GM12878 (cell line): ENCODE measurements around the gene OR13J1. TPM values are rescaled to one million over a fixed set of nuclear protein-coding genes. Genes with fewer than 3 reads are reported as not detected.

Experiments used
- CBX5 ChIP-seq: sonication (generic); IDR thresholded peaks from 2 replicates; pipeline ENCODE4 v1.6.1; 2016; ENCODE audit warnings: low read depth, moderate library complexity, mild to moderate bottlenecking, inconsistent platforms
- CUX1 ChIP-seq: IDR thresholded peaks from 2 replicates; pipeline ENCODE4 v1.6.1; 2012; ENCODE audit warnings: improper control_type of control experiment, low read depth, low read length; ENCODE audit not compliant: insufficient replicate concordance
- E2F8 ChIP-seq: fragments of 450-650 bp; IDR thresholded peaks from 2 replicates; pipeline ENCODE4 v1.6.1; 2018; ENCODE audit warnings: mild to moderate bottlenecking, low read depth, moderate library complexity; ENCODE audit not compliant: partially characterized antibody
- E4F1 ChIP-seq: fragments of 450-650 bp; IDR thresholded peaks from 2 replicates; pipeline ENCODE4 v1.6.1; 2018; ENCODE audit warnings: borderline replicate concordance, mild to moderate bottlenecking; ENCODE audit not compliant: partially characterized antibody
- FOS ChIP-seq: IDR thresholded peaks from 3 replicates; pipeline ENCODE4 v1.6.1; 2011; ENCODE audit warnings: borderline replicate concordance; ENCODE audit not compliant: insufficient read length; ENCODE audit errors: extremely low read depth
- IKZF2 ChIP-seq, 2 experiments: fragments of 450-650 bp; IDR thresholded peaks; 2 replicates each; pipeline ENCODE4 v1.6.1; 2017; ENCODE audit warnings: mild to moderate bottlenecking in 2 of 2, moderate library complexity in 2 of 2
- NFIC ChIP-seq: IDR thresholded peaks from 2 replicates; pipeline ENCODE4 v1.6.1; 2012; ENCODE audit warnings: low read depth, mild to moderate bottlenecking, inconsistent platforms, low read length, moderate library complexity
- NR2C1 ChIP-seq: fragments of 450-650 bp; IDR thresholded peaks from 2 replicates; pipeline ENCODE4 v1.6.1; 2017; ENCODE audit warnings: antibody characterized with exemption, mild to moderate bottlenecking, moderate library complexity
- RELB ChIP-seq: fragments of 450-650 bp; IDR thresholded peaks from 2 replicates; pipeline ENCODE4 v1.6.1; 2017; ENCODE audit warnings: low read depth, mild to moderate bottlenecking, moderate library complexity
- REST ChIP-seq: IDR thresholded peaks from 2 replicates; pipeline ENCODE4 v1.6.1; 2012; ENCODE audit warnings: mild to moderate bottlenecking, low read depth, low read length
- TCF3 ChIP-seq: IDR thresholded peaks from 2 replicates; pipeline ENCODE4 v1.6.1; 2012; ENCODE audit warnings: low read depth, mild to moderate bottlenecking, low read length, borderline replicate concordance; ENCODE audit not compliant: insufficient read depth
- polyA plus RNA-seq, 11 experiments: library from polyadenylated mRNA; depleted of rRNA in 4 of 11; unstranded in 6 of 11; stranded (reverse) in 5 of 11; fragments of >200 nt; fragmentation: Nextera tagmentation in 4 of 11; fragmentation: Illumina TruSeq in 1 of 11; extraction: Ambion mirVana in 4 of 11; extraction: Trizol in 1 of 11; gene quantifications; 1 replicate in 1 of 11; 2 replicates in 10 of 11; pipeline versions ENCODE4 v1.2.1 to v1.2.3, GENCODE V29; 2011 to 2016; ENCODE audit warnings: inconsistent platforms in 2 of 11, missing spikeins in 2 of 11, low read depth in 1 of 11
- total RNA-seq, 4 experiments: library from RNA; depleted of rRNA in 3 of 4; stranded (reverse); fragments of >200 nt in 3 of 4; fragmentation: Illumina TruSeq in 1 of 4; extraction: Trizol in 1 of 4; gene quantifications; 2 replicates each; pipeline versions ENCODE4 v1.2.1 to v1.2.3, GENCODE V29; 2013 to 2021

Gene OR13J1
- total and polyA plus RNA-seq, 10 of the 15 experiments (the other 5 are each of a cell fraction or from before 2014, with no cell fraction given) = not detected

GRCh38 chr9:35847792-35848572, 22.2 kb downstream of the OR13J1 start (continued):
- no peak for TF ChIP-seq CUX1
- TF ChIP-seq NFIC = 0 out of 2 replicates have a peak, but pooled peaks have one; percentile 42
- TF ChIP-seq E4F1 = no peak
- no peak for TF ChIP-seq NR2C1
- peak; percentile 73; the same call in 1 of the 2 replicates for TF ChIP-seq TCF3
- TF ChIP-seq E2F8 = no peak
- peak; percentile 58; the same call in 1 of the 2 replicates for TF ChIP-seq RELB
- no peak for TF ChIP-seq REST
- peak; percentile 58 to 62; a peak in 2 of 4 replicates for TF ChIP-seq IKZF2 (IDR thresholded peaks at IDR 0.05)
- TF ChIP-seq CBX5 = no peak
- no peak for TF ChIP-seq FOS
